ENCODE results near the gene GNAS.

GNAS gene

DNA sequence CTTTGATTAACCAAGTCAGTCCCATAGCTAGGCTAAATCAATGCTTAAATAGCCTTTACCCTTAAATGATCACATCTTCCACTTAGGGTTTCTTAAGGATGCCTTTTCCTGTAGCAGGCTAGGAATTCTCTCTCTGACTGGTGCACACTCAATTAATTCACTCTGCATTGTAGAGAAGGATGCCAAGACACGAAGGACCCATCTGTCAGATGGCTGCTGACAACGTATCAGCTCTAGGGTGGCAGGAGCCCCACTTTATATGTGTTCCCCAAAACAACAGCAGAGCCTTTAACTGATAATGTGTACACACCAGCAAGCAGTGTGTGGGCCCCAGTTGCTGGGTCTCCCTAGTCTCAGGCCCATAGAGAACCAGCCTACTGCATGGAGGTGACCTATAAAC, 13.3 kb downstream of the GNAS start:
- Histone ChIP-seq H3K9me3 (no peaks in the 10 kb centered on the region), H3K36me3 (no peaks in the 10 kb centered on the region), H3K27me3 (no peaks in the 10 kb centered on the region), H3K4me1 (peaks cover 5% of the 10 kb centered on the region; the same call in 1 of the 2 replicates), H3K4me3 (ENCODE audit: low read depth, low read length) (no peak overlapping the region)
- no peak for DNase-seq
- TF ChIP-seq, protein P1, sequence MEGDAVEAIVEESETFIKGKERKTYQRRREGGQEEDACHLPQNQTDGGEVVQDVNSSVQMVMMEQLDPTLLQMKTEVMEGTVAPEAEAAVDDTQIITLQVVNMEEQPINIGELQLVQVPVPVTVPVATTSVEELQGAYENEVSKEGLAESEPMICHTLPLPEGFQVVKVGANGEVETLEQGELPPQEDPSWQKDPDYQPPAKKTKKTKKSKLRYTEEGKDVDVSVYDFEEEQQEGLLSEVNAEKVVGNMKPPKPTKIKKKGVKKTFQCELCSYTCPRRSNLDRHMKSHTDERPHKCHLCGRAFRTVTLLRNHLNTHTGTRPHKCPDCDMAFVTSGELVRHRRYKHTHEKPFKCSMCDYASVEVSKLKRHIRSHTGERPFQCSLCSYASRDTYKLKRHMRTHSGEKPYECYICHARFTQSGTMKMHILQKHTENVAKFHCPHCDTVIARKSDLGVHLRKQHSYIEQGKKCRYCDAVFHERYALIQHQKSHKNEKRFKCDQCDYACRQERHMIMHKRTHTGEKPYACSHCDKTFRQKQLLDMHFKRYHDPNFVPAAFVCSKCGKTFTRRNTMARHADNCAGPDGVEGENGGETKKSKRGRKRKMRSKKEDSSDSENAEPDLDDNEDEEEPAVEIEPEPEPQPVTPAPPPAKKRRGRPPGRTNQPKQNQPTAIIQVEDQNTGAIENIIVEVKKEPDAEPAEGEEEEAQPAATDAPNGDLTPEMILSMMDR (IDR thresholded peaks at IDR 0.05; ENCODE audit: low read depth, low read length) = no peak

DNA sequence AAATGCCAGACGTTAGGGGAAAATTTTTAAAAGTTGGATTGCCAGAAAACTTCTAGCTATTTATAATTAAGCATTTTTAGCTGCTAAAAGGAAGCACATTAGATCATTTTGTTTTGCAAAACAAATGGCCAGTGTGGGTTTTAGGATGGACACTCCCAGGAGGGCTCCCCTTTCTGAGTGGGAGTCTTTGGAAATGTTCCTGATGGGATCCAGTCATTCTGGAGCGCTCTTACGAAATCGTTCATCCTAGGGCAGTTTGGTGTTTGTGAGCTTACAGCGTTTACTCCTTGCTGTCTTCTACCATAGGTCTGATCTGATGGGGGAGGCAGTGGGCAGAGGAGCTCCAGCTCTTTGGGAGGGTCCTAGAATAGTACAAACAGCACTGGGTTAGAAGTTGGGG, 14.7 kb downstream of the GNAS start:
- Histone ChIP-seq H3K4me1 (peaks cover 5% of the 10 kb centered on the region; the same call in 1 of the 2 replicates), H3K27me3 (no peaks in the 10 kb centered on the region), H3K9me3 (no peaks in the 10 kb centered on the region), H3K4me3 (ENCODE audit: low read depth, low read length) (no peak overlapping the region), H3K36me3 (no peaks in the 10 kb centered on the region)
- DNase-seq = no peak
- TF ChIP-seq, protein P1 (IDR thresholded peaks at IDR 0.05; ENCODE audit: low read depth, low read length) = no peak

DNA sequence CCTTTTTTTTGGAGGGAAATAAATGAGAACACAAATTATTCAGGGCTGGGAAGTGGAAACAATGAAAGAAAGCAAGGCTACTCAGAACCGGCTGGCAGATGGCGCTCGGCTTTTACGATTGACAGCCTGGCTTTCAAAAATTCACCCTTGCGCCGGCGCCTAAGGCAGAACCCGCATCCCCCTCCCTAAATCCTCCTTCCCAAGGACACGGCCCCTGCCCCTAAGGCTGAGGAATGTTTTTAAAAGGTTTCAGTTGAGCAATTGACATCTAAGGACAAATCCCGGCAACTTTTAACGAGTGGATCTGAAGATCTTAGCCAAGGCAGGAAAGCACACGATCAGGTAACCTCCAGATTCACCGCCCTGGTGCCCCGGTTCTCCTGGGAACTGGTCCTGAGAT, 16.3 kb downstream of the GNAS start:
- Histone ChIP-seq H3K36me3 (no peaks in the 10 kb centered on the region), H3K27me3 (no peaks in the 10 kb centered on the region), H3K9me3 (no peaks in the 10 kb centered on the region), H3K4me3 (ENCODE audit: low read depth, low read length) (no peak overlapping the region), H3K4me1 (peaks cover 5% of the 10 kb centered on the region; the same call in 1 of the 2 replicates)
- no peak for DNase-seq
- TF ChIP-seq, protein P1 (IDR thresholded peaks at IDR 0.05; ENCODE audit: low read depth, low read length) = no peak

DNA sequence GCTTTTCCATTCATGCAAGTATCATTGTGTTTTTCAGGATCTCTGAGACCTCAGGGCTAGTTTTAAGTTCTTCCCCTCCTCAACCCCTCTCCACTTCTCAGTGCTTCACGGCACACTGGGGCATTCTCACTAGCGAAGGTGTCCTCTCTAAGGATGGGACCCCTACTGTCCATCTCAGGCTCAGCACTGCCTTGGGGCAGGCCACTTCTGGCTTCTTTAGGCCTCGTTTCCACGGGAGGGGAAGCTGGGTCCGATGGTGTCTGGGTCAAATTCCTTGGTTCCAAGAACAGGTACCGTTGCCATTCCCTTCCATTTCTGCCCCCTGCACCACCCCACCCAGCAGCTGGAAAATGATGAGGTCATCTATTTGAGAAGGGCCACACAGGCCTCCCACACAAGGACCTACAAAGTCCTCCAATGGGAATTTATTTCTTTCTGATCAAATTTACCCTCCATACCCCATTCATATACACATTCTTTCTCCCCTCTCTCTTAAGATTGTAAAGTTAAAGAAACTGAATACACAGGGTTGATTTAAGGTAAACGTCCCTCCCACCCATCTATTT, 17.2 kb downstream of the GNAS start:
- Histone ChIP-seq H3K27me3 (no peaks in the 10 kb centered on the region), H3K36me3 (no peaks in the 10 kb centered on the region), H3K4me1 (peaks cover 5% of the 10 kb centered on the region; the same call in 1 of the 2 replicates), H3K4me3 (ENCODE audit: low read depth, low read length) (no peak overlapping the region), H3K9me3 (no peaks in the 10 kb centered on the region)
- DNase-seq = no peak
- TF ChIP-seq, protein P1 (IDR thresholded peaks at IDR 0.05; ENCODE audit: low read depth, low read length) = peak; percentile 26; the same call in 1 of the 2 replicates

DNA sequence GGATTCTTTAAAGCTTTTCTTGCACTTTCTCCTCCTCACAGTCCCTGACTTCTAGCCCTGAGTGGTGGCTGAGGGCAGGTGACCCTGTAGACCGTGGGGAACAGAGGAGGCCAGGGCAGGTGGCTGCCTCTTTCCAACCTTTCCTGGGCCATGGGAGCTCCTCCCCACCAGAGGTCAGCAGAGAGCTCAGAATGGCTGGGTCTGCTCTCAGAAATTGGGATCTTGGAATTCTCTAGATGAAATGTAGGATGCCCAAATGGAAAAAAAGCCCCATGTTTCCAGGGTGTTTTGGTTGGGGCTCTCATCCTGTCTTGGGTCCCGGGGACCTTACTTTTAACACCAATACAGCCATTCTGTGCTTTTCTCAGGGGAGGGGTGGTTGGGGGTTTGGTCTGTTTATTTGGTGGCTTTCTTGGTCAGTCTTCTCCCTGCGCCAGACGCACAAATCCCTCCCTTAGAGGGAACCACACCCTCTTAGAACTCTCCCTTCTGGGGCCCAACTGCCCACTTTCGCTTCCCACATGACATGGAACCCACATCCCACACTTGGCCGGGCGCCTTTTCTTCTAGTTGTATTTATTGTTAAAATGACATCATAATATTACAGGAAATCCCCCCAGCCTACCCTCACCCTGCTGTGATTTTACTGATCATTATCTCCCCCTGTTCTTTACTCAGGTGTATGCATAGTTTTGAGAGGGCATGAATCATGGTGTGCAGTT, 17.9 kb downstream of the GNAS start:
- TF ChIP-seq, protein P1 (IDR thresholded peaks at IDR 0.05; ENCODE audit: low read depth, low read length) = peak; percentile 98
- peak; percentile 80 for DNase-seq
- Histone ChIP-seq H3K4me1 (peaks cover 5% of the 10 kb centered on the region; the same call in 1 of the 2 replicates), H3K27me3 (no peaks in the 10 kb centered on the region), H3K36me3 (no peaks in the 10 kb centered on the region), H3K4me3 (ENCODE audit: low read depth, low read length) (no peak overlapping the region), H3K9me3 (no peaks in the 10 kb centered on the region)

DNA sequence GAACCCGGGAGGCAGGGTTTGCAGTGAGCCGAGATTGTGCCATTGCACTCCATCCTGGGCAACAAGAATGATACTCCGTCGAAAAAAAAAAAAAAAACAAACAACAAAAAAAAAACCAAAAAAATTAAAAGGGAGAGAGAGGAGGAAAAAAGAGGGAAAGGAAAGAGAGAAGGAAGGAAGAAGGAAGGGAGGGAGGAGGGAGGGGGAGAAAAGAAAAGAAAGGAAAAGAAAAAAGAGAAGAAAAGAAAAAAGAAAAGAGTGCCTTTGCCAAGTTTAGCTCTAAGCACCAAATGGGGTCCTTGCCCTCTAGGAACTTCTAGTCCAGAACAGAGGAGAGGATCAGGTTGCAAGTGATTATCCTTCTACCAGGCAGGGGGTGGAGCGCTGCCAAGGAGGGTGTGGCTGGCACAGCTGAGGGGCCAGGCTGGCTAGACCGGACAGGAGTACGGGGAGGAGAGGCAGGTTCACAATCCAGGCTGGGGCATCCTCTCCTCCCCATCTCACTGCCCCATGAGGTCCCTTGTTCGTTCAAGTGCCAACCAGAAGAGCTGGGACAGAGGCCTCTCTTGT, 19.1 kb downstream of the GNAS start:
- Histone ChIP-seq H3K36me3 (no peaks in the 10 kb centered on the region), H3K27me3 (no peaks in the 10 kb centered on the region), H3K4me1 (peaks cover 10% of the 10 kb centered on the region), H3K4me3 (ENCODE audit: low read depth, low read length) (no peak overlapping the region), H3K9me3 (no peaks in the 10 kb centered on the region)
- TF ChIP-seq, protein P1 (IDR thresholded peaks at IDR 0.05; ENCODE audit: low read depth, low read length) = no peak
- DNase-seq = no peak

Data from BE2C (cell line).